SK-N-SH (cell line): ENCODE data around the gene TOGARAM2. TPM values are rescaled to one million over a fixed set of nuclear protein-coding genes. Genes with fewer than 3 reads are reported as not detected.
"Not testable (repeated sequence)": the region's sequence is repeated elsewhere in the genome, so short reads cannot be mapped to it uniquely, and the experiment has no call there.

Experiments used
- CTCF ChIA-PET: fragments of 300-600, 350-600 bp; formaldehyde crosslinking; extraction: SDS; loops from one replicate; lab custom pipeline; 2021; lab: Yijun Ruan, JAX
- POLR2A ChIA-PET: fragments of 350-600 bp; sonication (Branson Sonifier 250); formaldehyde crosslinking; extraction: SDS; loops from one replicate; lab custom pipeline; 2020; ENCODE audit warnings: antibody characterized with exemption, inconsistent platforms; lab: Yijun Ruan, JAX
- DNase-seq: peaks from one replicate; pipeline ENCODE4 v3.0.0; 2012
- H2AFZ ChIP-seq: fragments of 200-600 bp; sonication (generic); 2 replicates; pipeline ENCODE4 v1.8.1; 2016; ENCODE audit warnings: antibody characterized with exemption, mild to moderate bottlenecking, low read depth
- H3F3A ChIP-seq: fragments of 200-600 bp; sonication (generic); replicated peaks from 2 replicates; pipeline ENCODE3; 2016; ENCODE audit warnings: antibody characterized with exemption, mild to moderate bottlenecking; ENCODE audit not compliant: insufficient read depth
- H3K27ac ChIP-seq, 2 experiments: fragments of 200-500 bp in 1 of 2; fragments of 200-600 bp in 1 of 2; sonication (Bioruptor generic) in 1 of 2; sonication (generic), shearing (Covaris generic) in 1 of 2; 2 replicates each; pipeline versions ENCODE4 v1.5.1 to v1.6.1; 2014 to 2016; ENCODE audit warnings: low read depth in 2 of 2, inconsistent platforms in 1 of 2, low read length in 1 of 2, mild to moderate bottlenecking in 1 of 2, mixed read lengths in 1 of 2
- H3K27me3 ChIP-seq: fragments of 200-600 bp; sonication (generic), shearing (Covaris generic); 2 replicates; pipeline ENCODE4 v1.6.1; 2016; ENCODE audit warnings: mixed run types; ENCODE audit not compliant: insufficient read depth
- H3K36me3 ChIP-seq, 2 experiments: fragments of 200-500 bp in 1 of 2; fragments of 200-600 bp in 1 of 2; sonication (Bioruptor generic) in 1 of 2; sonication (generic) in 1 of 2; replicated peaks in 1 of 2; 2 replicates each; pipeline versions ENCODE3 to v1.5.1; 2014 to 2016; ENCODE audit warnings: low read length in 1 of 2, mild to moderate bottlenecking in 1 of 2; ENCODE audit not compliant: insufficient read depth in 2 of 2, control insufficient read depth in 1 of 2
- H3K4me1 ChIP-seq, 2 experiments: fragments of 200-500 bp in 1 of 2; fragments of 200-600 bp in 1 of 2; sonication (Bioruptor generic) in 1 of 2; sonication (generic), shearing (Covaris generic) in 1 of 2; 2 replicates each; pipeline versions ENCODE4 v1.5.1 to v1.6.1; 2014 to 2016; ENCODE audit warnings: low read depth in 1 of 2, low read length in 1 of 2, mixed run types in 1 of 2; ENCODE audit not compliant: insufficient read depth in 2 of 2, control insufficient read depth in 1 of 2
- H3K4me2 ChIP-seq: fragments of 200-600 bp; sonication (generic), shearing (Covaris generic); 2 replicates; pipeline ENCODE4 v1.6.1; 2017; ENCODE audit warnings: mixed run types
- H3K4me3 ChIP-seq, 2 experiments: fragments of 200-500 bp in 1 of 2; fragments of 200-600 bp in 1 of 2; sonication (Bioruptor generic) in 1 of 2; sonication (generic), shearing (Covaris generic) in 1 of 2; 2 replicates each; pipeline versions ENCODE4 v1.5.1 to v1.8.1; 2014 to 2016; ENCODE audit warnings: low read depth in 2 of 2, inconsistent platforms in 1 of 2, low read length in 1 of 2, mild to moderate bottlenecking in 1 of 2, mixed read lengths in 1 of 2, moderate library complexity in 1 of 2
- H3K79me2 ChIP-seq: fragments of 200-600 bp; sonication (generic); 2 replicates; pipeline ENCODE4 v1.8.1; 2017; ENCODE audit warnings: mild to moderate bottlenecking; ENCODE audit not compliant: insufficient read depth
- H3K9ac ChIP-seq: fragments of 200-600 bp; sonication (generic); 2 replicates; pipeline ENCODE4 v1.6.1; 2017; ENCODE audit warnings: mixed run types
- H3K9me2 ChIP-seq: fragments of 200-600 bp; sonication (generic); 2 replicates; pipeline ENCODE4 v1.6.1; 2017; ENCODE audit warnings: mixed run types
- H3K9me3 ChIP-seq: fragments of 200-600 bp; sonication (generic); 2 replicates; pipeline ENCODE4 v1.6.1; 2017; ENCODE audit warnings: mixed run types, mild to moderate bottlenecking, moderate library complexity
- H4K20me1 ChIP-seq: fragments of 200-600 bp; sonication (generic); 2 replicates; pipeline ENCODE4 v1.6.1; 2017; ENCODE audit warnings: mild to moderate bottlenecking, mixed run types; ENCODE audit not compliant: insufficient read depth
- CHD2 ChIP-seq: fragments of 150-350 bp; IDR thresholded peaks from 2 replicates; pipeline ENCODE4 v1.6.1; 2018; ENCODE audit warnings: low read length; ENCODE audit not compliant: partially characterized antibody
- ELF1 ChIP-seq: IDR thresholded peaks from 2 replicates; pipeline ENCODE4 v1.4.0; 2012
- FOSL2 ChIP-seq: IDR thresholded peaks from 2 replicates; pipeline ENCODE4 v1.4.0; 2012; ENCODE audit warnings: low read depth, mild to moderate bottlenecking, moderate library complexity, borderline replicate concordance
- IRF3 ChIP-seq: fragments of 150-350 bp; IDR thresholded peaks from 2 replicates; pipeline ENCODE4 v1.6.1; 2016; ENCODE audit warnings: mild to moderate bottlenecking, low read depth, low read length
- MAX ChIP-seq: IDR thresholded peaks from 2 replicates; pipeline ENCODE4 v1.4.0; 2012; ENCODE audit warnings: low read depth
- MEF2A ChIP-seq: IDR thresholded peaks from 2 replicates; pipeline ENCODE4 v1.4.0; 2012; ENCODE audit warnings: low read depth, borderline replicate concordance
- NFIC ChIP-seq: IDR thresholded peaks from 2 replicates; pipeline ENCODE4 v1.4.0; 2012; ENCODE audit warnings: borderline replicate concordance
- NRF1 ChIP-seq: IDR thresholded peaks from 2 replicates; pipeline ENCODE4 v1.6.1; 2012; ENCODE audit warnings: low read depth, mild to moderate bottlenecking, low read length
- RCOR1 ChIP-seq: fragments of 150-350 bp; IDR thresholded peaks from 2 replicates; pipeline ENCODE4 v1.6.1; 2017; ENCODE audit warnings: antibody characterized with exemption, low read length
- RFX5 ChIP-seq: IDR thresholded peaks from 2 replicates; pipeline ENCODE4 v1.6.1; 2012; ENCODE audit warnings: mild to moderate bottlenecking, improper control_type of control experiment, low read length
- RXRA ChIP-seq: IDR thresholded peaks from 2 replicates; pipeline ENCODE4 v1.4.0; 2012; ENCODE audit warnings: low read depth, mild to moderate bottlenecking, borderline replicate concordance
- SIN3A ChIP-seq: IDR thresholded peaks from 2 replicates; pipeline ENCODE4 v1.6.1; 2012; ENCODE audit warnings: low read depth, mild to moderate bottlenecking, low read length, moderate library complexity, borderline replicate concordance
- TAF1 ChIP-seq: IDR thresholded peaks from 2 replicates; pipeline ENCODE4 v1.6.1; 2012; ENCODE audit warnings: low read depth, mild to moderate bottlenecking, low read length, moderate library complexity, borderline replicate concordance
- USF1 ChIP-seq: IDR thresholded peaks from 2 replicates; pipeline ENCODE4 v1.4.0; 2012; ENCODE audit warnings: low read depth, borderline replicate concordance
- USF2 ChIP-seq: fragments of 150-350 bp; IDR thresholded peaks from 2 replicates; pipeline ENCODE4 v1.6.1; 2017; ENCODE audit warnings: antibody characterized with exemption, low read length, low read depth, borderline replicate concordance
- WGBS: methylation state at CpG from one replicate; pipeline ENCODE4 v1.1.6; 2017; ENCODE audit warnings: low lambda C conversion rate; 5-methylcytosine and 5-hydroxymethylcytosine counted together
- polyA plus RNA-seq, 3 experiments: library from polyadenylated mRNA; depleted of rRNA; stranded (reverse); fragments of >200 nt; gene quantifications; 2 replicates each; pipeline ENCODE4 v1.2.3, GENCODE V29; 2012

TOGARAM2 gene
- polyA plus RNA-seq, 1 of the 3 experiments (the other 2 are of a cell fraction): 0.69 TPM

- no peaks in the 10 kb centered on the region for H4K20me1 ChIP-seq
- DNase-seq: no peak
- WGBS: 76% methylated on average over 9 of the region's 10 CpGs
- no peaks in the 10 kb centered on the region for H3K79me2 ChIP-seq
- no peaks in the 10 kb centered on the region for H3K27me3 ChIP-seq
- H3K4me3 ChIP-seq: no peak overlapping the region
- no peak for TF ChIP-seq IRF3
- TF ChIP-seq SIN3A: no peak
- no peaks in the 10 kb centered on the region for H3K36me3 ChIP-seq
- no peak overlapping the region for H2AFZ ChIP-seq
- H3K9me3 ChIP-seq: no peaks in the 10 kb centered on the region
- no peak overlapping the region for H3K9ac ChIP-seq
- no peaks in the 10 kb centered on the region for H3K9me2 ChIP-seq
- H3F3A ChIP-seq: no peaks in the 10 kb centered on the region
- H3K4me1 ChIP-seq: peaks cover 0 to 11% of the 10 kb centered on the region in 2 experiments; a peak in 1 of 4 replicates
- CTCF ChIA-PET: interaction anchor here (0.9 to 1.2 kb wide), 2 partner anchors 11 to 873 kb away, joined by 3 read pairs; no protein-coding TSS in a partner anchor
- H3K27ac ChIP-seq: no peak overlapping the region
- POLR2A ChIA-PET: no interaction called here
- H3K4me2 ChIP-seq: no peak overlapping the region
These were observed 3.8 kb upstream of the TOGARAM2 start for GRCh38 chr2:28977176-28977875.

GRCh38 chr2:28978001-28978400 is 3.1 kb upstream of the TOGARAM2 start:
- H4K20me1 ChIP-seq, H3K79me2 ChIP-seq, H3F3A ChIP-seq, H3K4me3 ChIP-seq, DNase-seq, H3K9ac ChIP-seq, H3K36me3 ChIP-seq, H3K9me2 ChIP-seq, H3K9me3 ChIP-seq, H3K27ac ChIP-seq, H2AFZ ChIP-seq, H3K4me2 ChIP-seq, H3K27me3 ChIP-seq, POLR2A ChIA-PET: not testable (repeated sequence)
- CTCF ChIA-PET: interaction anchor here (1.2 to 1.5 kb wide), 2 partner anchors 19 to 218 kb away, joined by 4 to 5 read pairs; no protein-coding TSS in a partner anchor
- WGBS: 56% methylated on average over 8 of the region's 8 CpGs
- H3K4me1 ChIP-seq: peaks cover 0 to 15% of the 10 kb centered on the region in 2 experiments; a peak in 1 of 4 replicates

GRCh38 chr2:28978606-28979005 is 2.5 kb upstream of the TOGARAM2 start:
- no peak for DNase-seq
- CTCF ChIA-PET: interaction anchor here (1.2 to 1.5 kb wide), 2 partner anchors 20 to 217 kb away, joined by 4 to 5 read pairs; no protein-coding TSS in a partner anchor
- Histone ChIP-seq H3K4me2 (no peak overlapping the region), H3K36me3 (no peaks in the 10 kb centered on the region), H3K79me2 (no peaks in the 10 kb centered on the region), H3K9me2 (no peaks in the 10 kb centered on the region), H3F3A (no peaks in the 10 kb centered on the region), H3K27ac (no peak overlapping the region), H3K9me3 (no peaks in the 10 kb centered on the region), H2AFZ (no peak overlapping the region), H3K27me3 (no peaks in the 10 kb centered on the region), H4K20me1 (no peaks in the 10 kb centered on the region), H3K4me1 (peaks cover 0 to 15% of the 10 kb centered on the region in 2 experiments; a peak in 1 of 4 replicates), H3K4me3 (no peak overlapping the region), H3K9ac (no peak overlapping the region)
- TF ChIP-seq TAF1 (no peak), USF2 (no peak), ELF1 (no peak), NFIC (no peak), SIN3A (no peak), MAX (no peak), NRF1 (no peak), CHD2 (no peak), RFX5 (no peak), MEF2A (no peak), USF1 (no peak), FOSL2 (no peak), RXRA (no peak), RCOR1 (no peak)
- POLR2A ChIA-PET: no interaction called here
- WGBS: 56% methylated on average over 6 of the region's 6 CpGs
